ENCODE data around the gene OPCML. TPM values are rescaled to one million over a fixed set of nuclear protein-coding genes. Genes with fewer than 3 reads are reported as not detected.

The OPCML gene
- total RNA-seq, 1 experiment from 2014 or later, result not detected

DNA sequence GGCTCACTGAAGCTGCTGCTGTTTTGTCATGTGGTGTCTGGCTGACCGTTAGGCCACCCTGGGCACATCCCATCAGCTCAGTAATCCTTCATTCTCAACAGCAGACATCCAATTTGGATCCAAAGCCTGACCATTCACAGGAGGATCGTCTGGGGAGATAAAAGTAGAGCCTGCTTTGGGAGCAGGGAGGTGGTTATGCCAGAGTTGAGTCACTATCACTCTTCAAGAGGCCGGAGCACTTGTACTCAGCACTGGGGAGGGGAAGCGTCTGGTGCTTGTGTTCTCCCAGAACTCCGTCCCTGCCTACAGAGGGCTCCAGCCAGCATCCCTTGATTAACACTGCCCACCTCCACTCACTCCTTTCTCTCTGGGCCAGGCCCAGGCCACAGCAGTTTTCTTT lies 382.6 kb downstream of the OPCML start:
- Histone ChIP-seq H3K4me1 (ENCODE audit: insufficient read depth, low read length) (no peaks in the 10 kb centered on the region), H2AFZ (ENCODE audit: low read length) (no peak overlapping the region), H3K4me3 (ENCODE audit: low read length) (no peak overlapping the region), H3K9me3 (ENCODE audit: low read length) (0 out of 2 replicates have a peak, but pooled peaks cover 11% of the 10 kb centered on the region), H3K9ac (ENCODE audit: low read length) (no peak overlapping the region), H3K27me3 (ENCODE audit: low read length) (peaks cover 18% of the 10 kb centered on the region; the same call in 1 of the 2 replicates), H3K9me2 (replicated peaks; ENCODE audit: low read length) (no peaks in the 10 kb centered on the region), H3K79me2 (ENCODE audit: low read length) (no peaks in the 10 kb centered on the region), H4K20me1 (ENCODE audit: low read length) (no peaks in the 10 kb centered on the region), H3K27ac (ENCODE audit: low read length) (no peak overlapping the region), H3K36me3 (ENCODE audit: low read depth, low read length) (no peaks in the 10 kb centered on the region), H3K4me2 (ENCODE audit: low read length) (no peak overlapping the region), H3F3A (ENCODE audit: low read length, unreplicated experiment) (no peaks in the 10 kb centered on the region)
- ATAC-seq, result no peak
- DNase-seq, result no peak
- intact Hi-C loops (cut with micrococcal nuclease), result no loop called here
- TF ChIP-seq, protein P1, sequence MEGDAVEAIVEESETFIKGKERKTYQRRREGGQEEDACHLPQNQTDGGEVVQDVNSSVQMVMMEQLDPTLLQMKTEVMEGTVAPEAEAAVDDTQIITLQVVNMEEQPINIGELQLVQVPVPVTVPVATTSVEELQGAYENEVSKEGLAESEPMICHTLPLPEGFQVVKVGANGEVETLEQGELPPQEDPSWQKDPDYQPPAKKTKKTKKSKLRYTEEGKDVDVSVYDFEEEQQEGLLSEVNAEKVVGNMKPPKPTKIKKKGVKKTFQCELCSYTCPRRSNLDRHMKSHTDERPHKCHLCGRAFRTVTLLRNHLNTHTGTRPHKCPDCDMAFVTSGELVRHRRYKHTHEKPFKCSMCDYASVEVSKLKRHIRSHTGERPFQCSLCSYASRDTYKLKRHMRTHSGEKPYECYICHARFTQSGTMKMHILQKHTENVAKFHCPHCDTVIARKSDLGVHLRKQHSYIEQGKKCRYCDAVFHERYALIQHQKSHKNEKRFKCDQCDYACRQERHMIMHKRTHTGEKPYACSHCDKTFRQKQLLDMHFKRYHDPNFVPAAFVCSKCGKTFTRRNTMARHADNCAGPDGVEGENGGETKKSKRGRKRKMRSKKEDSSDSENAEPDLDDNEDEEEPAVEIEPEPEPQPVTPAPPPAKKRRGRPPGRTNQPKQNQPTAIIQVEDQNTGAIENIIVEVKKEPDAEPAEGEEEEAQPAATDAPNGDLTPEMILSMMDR (conservative IDR thresholded peaks at IDR 0.05; ENCODE audit: low read depth, low read length), result no peak
- TF ChIP-seq EZH2phosphoT487 (IDR thresholded peaks at IDR 0.05; ENCODE audit: borderline replicate concordance, low read length) (no peak), EZH2 (IDR thresholded peaks at IDR 0.05; ENCODE audit: low read length, unreplicated experiment) (no peak)
- ChIA-PET POLR2A (ENCODE audit: unreplicated experiment) (no interaction called here), CTCF (no interaction called here)
- BruUV-seq (replicated peaks), result no TSS peak

DNA sequence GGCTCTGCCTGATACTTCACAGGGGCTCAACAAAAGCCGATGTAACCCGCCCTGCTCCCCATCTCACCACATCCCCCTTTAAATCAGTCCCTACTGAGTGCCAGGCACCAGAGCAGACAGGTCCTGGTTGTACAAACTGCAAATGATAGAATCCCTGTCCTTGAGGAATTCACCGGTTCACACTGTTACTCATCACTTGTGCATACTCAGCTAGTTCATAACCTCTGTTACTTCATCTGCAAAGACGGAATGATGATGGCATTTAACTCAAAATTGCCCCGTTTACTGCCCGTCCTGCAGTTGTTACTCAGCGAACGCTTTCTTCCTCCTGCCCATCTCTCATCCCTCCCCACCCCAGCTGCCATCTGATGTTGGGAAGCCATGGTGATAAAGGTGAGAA lies 384.7 kb downstream of the OPCML start:
- no TSS peak for BruUV-seq (replicated peaks)

DNA sequence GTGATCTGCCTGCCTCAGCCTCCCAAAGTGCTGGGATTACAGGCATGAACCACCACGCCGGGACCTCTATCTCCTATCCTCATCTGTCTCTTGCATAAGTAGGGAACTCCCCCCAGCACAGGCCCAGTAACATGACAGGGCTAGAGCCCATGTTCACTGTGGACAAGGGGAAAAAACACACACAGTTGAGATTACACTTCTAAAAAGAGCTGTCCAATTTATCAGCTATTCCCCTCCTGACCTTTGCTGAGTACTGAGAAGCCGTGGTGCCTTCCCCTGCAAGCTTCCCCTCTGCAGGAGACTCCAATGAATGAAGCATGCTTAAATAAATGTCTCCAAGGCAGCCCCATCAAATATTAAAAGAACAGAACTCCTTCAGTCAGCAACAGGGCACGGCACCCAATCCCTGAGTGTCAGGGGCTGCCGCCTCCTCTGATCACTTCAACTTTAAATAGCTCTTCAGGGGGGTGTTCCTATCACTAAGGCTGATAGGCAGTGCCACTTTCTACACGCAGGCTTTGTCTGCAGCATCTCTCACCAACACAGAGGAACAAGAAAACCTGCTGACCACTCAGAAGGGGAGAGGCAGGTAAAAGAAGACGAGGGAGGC lies 385.5 kb downstream of the OPCML start:
- BruUV-seq (replicated peaks), result no TSS peak
- CTCF ChIA-PET, result no interaction called here
- DNase-seq (no peak), ATAC-seq (no peak)
- no peak overlapping the region for H2AFZ ChIP-seq (ENCODE audit: low read length)
- H3K79me2 ChIP-seq (ENCODE audit: low read length), result no peaks in the 10 kb centered on the region
- H3K4me3 ChIP-seq (ENCODE audit: low read length), result no peak overlapping the region
- H3K9me3 ChIP-seq (ENCODE audit: low read length), result 0 out of 2 replicates have a peak, but pooled peaks cover 8% of the 10 kb centered on the region
- H3K27me3 ChIP-seq (ENCODE audit: low read length), result 0 out of 2 replicates have a peak, but pooled peaks cover 5% of the 10 kb centered on the region
- no peak overlapping the region for H3K27ac ChIP-seq (ENCODE audit: low read length)
- no peaks in the 10 kb centered on the region for H3K36me3 ChIP-seq (ENCODE audit: low read depth, low read length)
- TF ChIP-seq, protein P1 (conservative IDR thresholded peaks at IDR 0.05; ENCODE audit: low read depth, low read length), result no peak
- TF ChIP-seq EZH2phosphoT487 (IDR thresholded peaks at IDR 0.05; ENCODE audit: borderline replicate concordance, low read length) (no peak), EZH2 (IDR thresholded peaks at IDR 0.05; ENCODE audit: low read length, unreplicated experiment) (no peak)
- H3K4me2 ChIP-seq (ENCODE audit: low read length), result no peak overlapping the region
- H3F3A ChIP-seq (ENCODE audit: low read length, unreplicated experiment), result no peaks in the 10 kb centered on the region
- no peaks in the 10 kb centered on the region for H3K9me2 ChIP-seq (replicated peaks; ENCODE audit: low read length)
- no peak overlapping the region for H3K9ac ChIP-seq (ENCODE audit: low read length)
- intact Hi-C loops (cut with micrococcal nuclease), result no loop called here
- no peaks in the 10 kb centered on the region for H4K20me1 ChIP-seq (ENCODE audit: low read length)
- POLR2A ChIA-PET (ENCODE audit: unreplicated experiment), result no interaction called here
- no peaks in the 10 kb centered on the region for H3K4me1 ChIP-seq (ENCODE audit: insufficient read depth, low read length)

More for the DNA sequence above, 384.7 kb downstream of the OPCML start:
- no peaks in the 10 kb centered on the region for H3F3A ChIP-seq (ENCODE audit: low read length, unreplicated experiment)
- H3K4me2 ChIP-seq (ENCODE audit: low read length), result no peak overlapping the region
- H3K79me2 ChIP-seq (ENCODE audit: low read length), result no peaks in the 10 kb centered on the region
- no peak overlapping the region for H3K27ac ChIP-seq (ENCODE audit: low read length)
- DNase-seq, result no peak
- no peaks in the 10 kb centered on the region for H4K20me1 ChIP-seq (ENCODE audit: low read length)
- TF ChIP-seq, protein P1 (conservative IDR thresholded peaks at IDR 0.05; ENCODE audit: low read depth, low read length), result no peak
- no peak for TF ChIP-seq EZH2phosphoT487 (IDR thresholded peaks at IDR 0.05; ENCODE audit: borderline replicate concordance, low read length)
- no peak for TF ChIP-seq EZH2 (IDR thresholded peaks at IDR 0.05; ENCODE audit: low read length, unreplicated experiment)
- ATAC-seq, result no peak
- H3K27me3 ChIP-seq (ENCODE audit: low read length), result 0 out of 2 replicates have a peak, but pooled peaks cover 5% of the 10 kb centered on the region
- H3K9me3 ChIP-seq (ENCODE audit: low read length), result 0 out of 2 replicates have a peak, but pooled peaks cover 11% of the 10 kb centered on the region
- H3K4me1 ChIP-seq (ENCODE audit: insufficient read depth, low read length), result no peaks in the 10 kb centered on the region
- no peak overlapping the region for H3K9ac ChIP-seq (ENCODE audit: low read length)
- intact Hi-C loops (cut with micrococcal nuclease), result no loop called here
- no peak overlapping the region for H3K4me3 ChIP-seq (ENCODE audit: low read length)
- H3K9me2 ChIP-seq (replicated peaks; ENCODE audit: low read length), result no peaks in the 10 kb centered on the region
- ChIA-PET CTCF (no interaction called here), POLR2A (ENCODE audit: unreplicated experiment) (no interaction called here)
- no peaks in the 10 kb centered on the region for H3K36me3 ChIP-seq (ENCODE audit: low read depth, low read length)
- no peak overlapping the region for H2AFZ ChIP-seq (ENCODE audit: low read length)

Measured in PC-3 (cell line).